Measurements from ENCODE around the gene PTCD2. TPM values are rescaled to one million over a fixed set of nuclear protein-coding genes. Genes with fewer than 3 reads are reported as not detected.
"Not testable (repeated sequence)": the region's sequence is repeated elsewhere in the genome, so short reads cannot be mapped to it uniquely, and the experiment has no call there.

The PTCD2 gene
- total RNA-seq, 1 donor = 11.7 TPM

- no peak for DNase-seq (ENCODE audit: low read depth)
- TF ChIP-seq, protein P1, sequence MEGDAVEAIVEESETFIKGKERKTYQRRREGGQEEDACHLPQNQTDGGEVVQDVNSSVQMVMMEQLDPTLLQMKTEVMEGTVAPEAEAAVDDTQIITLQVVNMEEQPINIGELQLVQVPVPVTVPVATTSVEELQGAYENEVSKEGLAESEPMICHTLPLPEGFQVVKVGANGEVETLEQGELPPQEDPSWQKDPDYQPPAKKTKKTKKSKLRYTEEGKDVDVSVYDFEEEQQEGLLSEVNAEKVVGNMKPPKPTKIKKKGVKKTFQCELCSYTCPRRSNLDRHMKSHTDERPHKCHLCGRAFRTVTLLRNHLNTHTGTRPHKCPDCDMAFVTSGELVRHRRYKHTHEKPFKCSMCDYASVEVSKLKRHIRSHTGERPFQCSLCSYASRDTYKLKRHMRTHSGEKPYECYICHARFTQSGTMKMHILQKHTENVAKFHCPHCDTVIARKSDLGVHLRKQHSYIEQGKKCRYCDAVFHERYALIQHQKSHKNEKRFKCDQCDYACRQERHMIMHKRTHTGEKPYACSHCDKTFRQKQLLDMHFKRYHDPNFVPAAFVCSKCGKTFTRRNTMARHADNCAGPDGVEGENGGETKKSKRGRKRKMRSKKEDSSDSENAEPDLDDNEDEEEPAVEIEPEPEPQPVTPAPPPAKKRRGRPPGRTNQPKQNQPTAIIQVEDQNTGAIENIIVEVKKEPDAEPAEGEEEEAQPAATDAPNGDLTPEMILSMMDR (IDR thresholded peaks at IDR 0.05; ENCODE audit: insufficient read depth, low read depth, low read length) = no peak
- H3K4me3 ChIP-seq (ENCODE audit: low read depth, low read length) = no peak overlapping the region
Measured at GRCh38 chr5:72393052-72393451, 72.9 kb downstream of the PTCD2 start.

DNA sequence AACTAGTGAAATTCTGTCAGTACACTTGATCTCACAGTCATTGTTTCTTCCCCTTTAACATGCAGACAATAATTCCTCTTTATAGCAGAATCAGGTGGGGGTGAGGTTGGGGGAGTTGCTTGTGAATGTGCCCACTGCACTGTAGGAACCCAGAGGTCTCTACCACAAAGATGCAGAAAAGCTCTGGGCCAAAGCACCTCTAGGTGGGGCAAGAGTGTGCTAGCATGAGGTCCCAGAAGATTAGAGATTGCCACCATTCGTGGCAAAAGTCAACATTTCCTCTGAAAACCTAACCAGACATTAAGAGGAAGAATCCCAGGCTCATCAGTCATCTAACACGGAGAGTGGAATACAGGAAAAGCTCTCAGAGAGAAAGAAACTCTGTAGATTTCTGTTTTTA lies 74.5 kb downstream of the PTCD2 start:
- no peak overlapping the region for H3K4me3 ChIP-seq (ENCODE audit: low read depth, low read length)
- peak; percentile 31 for DNase-seq (ENCODE audit: low read depth)
- TF ChIP-seq, protein P1 (IDR thresholded peaks at IDR 0.05; ENCODE audit: insufficient read depth, low read depth, low read length) = peak; percentile 65

GRCh38 chr5:72397836-72398235 lies 77.7 kb downstream of the PTCD2 start:
- DNase-seq (ENCODE audit: low read depth) = no peak
- H3K4me3 ChIP-seq (ENCODE audit: low read depth, low read length) = no peak overlapping the region
- TF ChIP-seq, protein P1 (IDR thresholded peaks at IDR 0.05; ENCODE audit: insufficient read depth, low read depth, low read length) = no peak

- no peak overlapping the region for H3K4me3 ChIP-seq (ENCODE audit: low read depth, low read length)
- no peak for DNase-seq (ENCODE audit: low read depth)
- TF ChIP-seq, protein P1 (IDR thresholded peaks at IDR 0.05; ENCODE audit: insufficient read depth, low read depth, low read length) = no peak
Measured at GRCh38 chr5:72400950-72401349, 80.8 kb downstream of the PTCD2 start.

GRCh38 chr5:72402381-72402890 lies 82.3 kb downstream of the PTCD2 start:
- peak; percentile 51 for DNase-seq (ENCODE audit: low read depth)
- no peak overlapping the region for H3K4me3 ChIP-seq (ENCODE audit: low read depth, low read length)
- TF ChIP-seq, protein P1 (IDR thresholded peaks at IDR 0.05; ENCODE audit: insufficient read depth, low read depth, low read length) = no peak

- TF ChIP-seq, protein P1 (IDR thresholded peaks at IDR 0.05; ENCODE audit: insufficient read depth, low read depth, low read length) = peak; percentile 61
- no peak overlapping the region for H3K4me3 ChIP-seq (ENCODE audit: low read depth, low read length)
- no peak for DNase-seq (ENCODE audit: low read depth)
Measured at GRCh38 chr5:72402959-72403628, 82.9 kb downstream of the PTCD2 start.

- DNase-seq (ENCODE audit: low read depth); H3K4me3 ChIP-seq (ENCODE audit: low read depth, low read length): not testable (repeated sequence)
Measured at GRCh38 chr5:72404771-72405170, 84.6 kb downstream of the PTCD2 start.

Data from fibroblast of villous mesenchyme (primary cell).